Measurements from ENCODE around the gene CSTF1. TPM values are rescaled to one million over a fixed set of nuclear protein-coding genes. Genes with fewer than 3 reads are reported as not detected.

The CSTF1 gene
- total RNA-seq = 15.3 TPM
- long read RNA-seq, full-length matches to known transcripts = 6 of 15 reads
- long read RNA-seq, partial matches to known transcripts = 0 of 15 reads
- long read RNA-seq, other reads (novel, unspliced or antisense) = 9 of 15 reads

GRCh38 chr20:56392132-56392880 is at the start of gene CSTF1, which contains the start of gene AURKA:
Gene CSTF1, plus strand, starts transcription at chr20:56392645. Its CDS starts 2,908 bp downstream, at chr20:56395553.
Gene AURKA, minus strand, starts transcription at chr20:56392215. Its CDS starts 4,018 bp downstream, at chr20:56388197.
- intact Hi-C loops (cut with DNase I) = loop anchor here (1.0 kb wide), 1 partner anchor 76 kb away; the partner anchor contains the start of gene RTF2
- DNase-seq (ENCODE audit: low spot score) = peak; percentile 100

- intact Hi-C loops (cut with DNase I) = loop anchor here (5.0 kb wide), 2 partner anchors 95 to 140 kb away; partner anchors contain the start of gene MC3R
- DNase-seq (ENCODE audit: low spot score) = no peak
Observed at GRCh38 chr20:56342783-56343182, 49.7 kb upstream of the CSTF1 start.

GRCh38 chr20:56343861-56344381 is 48.5 kb upstream of the CSTF1 start:
- intact Hi-C loops (cut with DNase I) = loop anchor here (5.0 kb wide), 2 partner anchors 97 to 142 kb away; partner anchors contain the start of gene MC3R
- DNase-seq (ENCODE audit: low spot score) = no peak

- intact Hi-C loops (cut with DNase I) = no loop called here
- no peak for DNase-seq (ENCODE audit: low spot score)
Observed at GRCh38 chr20:56345911-56346310, 46.5 kb upstream of the CSTF1 start.

GRCh38 chr20:56347628-56348304 is 44.7 kb upstream of the CSTF1 start:
- DNase-seq (ENCODE audit: low spot score) = no peak
- intact Hi-C loops (cut with DNase I) = no loop called here

GRCh38 chr20:56348305-56348693 is 44.1 kb upstream of the CSTF1 start:
- intact Hi-C loops (cut with DNase I) = no loop called here
- DNase-seq (ENCODE audit: low spot score) = no peak

DNA sequence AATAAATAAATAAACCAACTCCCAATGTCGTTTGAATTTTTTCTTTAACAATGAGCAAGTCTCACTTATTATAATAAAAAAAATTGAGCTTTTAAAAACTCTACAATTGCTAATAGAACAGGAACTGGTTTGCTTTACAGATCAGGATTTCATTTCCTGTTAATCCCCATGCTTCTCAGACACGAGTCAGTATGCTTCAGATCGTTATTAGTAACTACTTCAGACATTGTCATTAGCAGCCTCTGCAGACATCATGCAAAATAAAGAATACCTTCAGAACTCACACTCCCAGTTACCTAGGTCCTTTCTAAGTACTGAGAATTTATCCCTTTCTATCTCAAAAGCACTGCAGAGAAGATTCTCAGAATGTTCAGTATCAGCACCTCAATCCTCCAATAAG is 43.7 kb upstream of the CSTF1 start:
- intact Hi-C loops (cut with DNase I) = no loop called here
- DNase-seq (ENCODE audit: low spot score) = no peak

- intact Hi-C loops (cut with DNase I) = no loop called here
- no peak for DNase-seq (ENCODE audit: low spot score)
Observed at GRCh38 chr20:56350842-56351241, 41.6 kb upstream of the CSTF1 start.

DNA sequence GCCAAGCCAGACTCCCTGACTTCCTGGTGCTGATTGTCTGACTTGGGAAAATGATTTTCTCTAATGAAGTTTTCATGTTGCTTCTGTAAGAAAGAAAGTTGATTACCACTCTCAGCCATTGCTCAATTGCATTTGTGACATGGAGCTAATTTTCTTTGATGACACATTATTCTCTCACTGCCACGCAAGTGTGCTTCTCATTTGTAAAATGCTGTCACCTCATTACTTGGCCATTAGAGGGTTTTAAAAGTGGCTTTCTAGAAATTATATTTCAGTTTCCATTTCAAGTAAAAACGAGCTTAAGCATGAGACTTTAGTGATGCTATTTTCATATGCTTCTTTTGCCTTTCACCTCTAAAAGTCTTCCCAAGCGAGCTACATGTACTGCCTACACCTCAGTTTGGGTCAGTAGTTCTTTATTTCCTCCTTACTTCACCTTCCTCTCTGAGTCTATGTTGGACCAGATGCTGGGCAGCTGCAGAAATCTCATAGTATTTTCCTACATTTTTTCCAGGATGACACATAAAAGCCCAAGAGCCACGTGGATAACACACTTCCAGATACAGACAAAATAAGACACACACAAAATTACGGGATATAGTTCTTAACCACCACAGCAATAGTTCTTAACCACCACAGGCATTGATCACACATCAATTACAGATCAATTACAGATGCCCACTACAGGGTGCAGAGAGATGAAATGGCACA is 39.9 kb upstream of the CSTF1 start:
- no peak for DNase-seq (ENCODE audit: low spot score)
- intact Hi-C loops (cut with DNase I) = no loop called here

- intact Hi-C loops (cut with DNase I) = no loop called here
Observed at GRCh38 chr20:56353356-56353755, 39.1 kb upstream of the CSTF1 start.

DNA sequence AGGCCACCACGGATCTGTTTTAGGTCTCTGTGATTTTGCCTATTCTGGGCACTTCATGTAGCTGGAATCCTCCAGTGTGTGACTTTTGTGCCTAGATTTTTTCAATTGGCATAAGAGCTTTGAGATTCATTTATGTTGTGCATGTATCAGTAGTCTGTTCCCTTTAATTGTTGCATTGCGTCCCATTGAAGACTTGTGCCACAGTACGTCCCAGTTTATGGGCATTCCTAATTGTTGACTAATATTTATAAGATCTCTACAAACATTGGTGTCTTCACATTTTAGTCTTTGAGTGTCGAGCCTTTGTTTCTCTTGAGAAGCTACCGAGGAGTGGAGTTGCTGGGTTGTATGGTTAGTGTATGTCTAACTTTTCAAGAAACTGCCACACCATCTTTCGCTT is 34.4 kb upstream of the CSTF1 start:
- intact Hi-C loops (cut with DNase I) = no loop called here
- DNase-seq (ENCODE audit: low spot score) = no peak

More at GRCh38 chr20:56353356-56353755, 39.1 kb upstream of the CSTF1 start:
- no peak for DNase-seq (ENCODE audit: low spot score)

- intact Hi-C loops (cut with DNase I) = no loop called here
- DNase-seq (ENCODE audit: low spot score) = peak; percentile 92
Observed at GRCh38 chr20:56358600-56359211, 33.7 kb upstream of the CSTF1 start, which contains the start of gene FAM210B. Gene FAM210B, plus strand, starts transcription at chr20:56358974. Its CDS starts 32 bp downstream, at chr20:56359006.

DNA sequence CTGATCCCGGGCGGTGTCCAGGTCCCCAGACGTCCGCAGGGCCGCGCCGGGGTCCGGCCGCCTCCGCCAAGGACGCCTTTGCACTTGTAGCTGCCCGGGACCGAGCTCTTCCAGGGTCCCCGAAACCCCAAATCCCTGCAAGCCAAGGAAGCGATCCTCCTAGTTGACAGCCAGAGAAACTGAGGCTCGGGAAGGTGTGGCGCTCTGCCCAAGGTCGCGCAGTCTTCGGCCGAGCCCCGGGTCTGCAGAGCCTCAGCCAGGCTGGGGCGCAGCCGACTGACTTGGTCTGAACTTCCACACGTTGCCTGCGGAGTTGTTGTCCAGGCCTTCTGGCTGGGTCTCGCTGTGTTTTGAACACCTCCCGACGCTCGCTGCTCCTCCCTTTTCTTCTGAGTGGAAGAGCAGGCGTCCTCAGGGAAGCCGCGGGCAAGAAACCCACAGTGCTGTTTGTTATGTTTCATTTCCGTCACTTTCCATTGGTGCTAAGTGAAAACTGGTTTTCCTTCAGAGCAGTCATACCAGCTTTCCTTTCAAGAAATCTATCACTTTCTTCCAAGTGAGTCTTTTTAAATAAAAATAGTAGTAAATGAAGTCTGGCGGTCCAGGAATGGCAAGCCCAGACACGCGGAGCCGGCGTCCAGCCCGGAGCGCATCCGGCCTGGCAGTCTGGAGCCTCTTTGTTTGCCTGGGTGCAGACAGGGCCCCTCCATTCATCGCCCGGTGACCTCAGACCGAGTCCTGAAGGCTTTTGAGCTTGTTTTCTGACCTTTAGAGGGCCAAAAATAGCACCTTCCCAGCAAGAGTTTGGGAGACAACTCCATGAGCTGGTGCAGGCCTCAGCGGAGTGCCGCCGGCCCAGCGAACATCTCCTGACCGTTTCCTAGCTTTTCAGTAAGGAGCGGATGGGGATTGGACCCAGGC is 33.0 kb upstream of the CSTF1 start:
- DNase-seq (ENCODE audit: low spot score) = peak; percentile 79
- intact Hi-C loops (cut with DNase I) = no loop called here

DNA sequence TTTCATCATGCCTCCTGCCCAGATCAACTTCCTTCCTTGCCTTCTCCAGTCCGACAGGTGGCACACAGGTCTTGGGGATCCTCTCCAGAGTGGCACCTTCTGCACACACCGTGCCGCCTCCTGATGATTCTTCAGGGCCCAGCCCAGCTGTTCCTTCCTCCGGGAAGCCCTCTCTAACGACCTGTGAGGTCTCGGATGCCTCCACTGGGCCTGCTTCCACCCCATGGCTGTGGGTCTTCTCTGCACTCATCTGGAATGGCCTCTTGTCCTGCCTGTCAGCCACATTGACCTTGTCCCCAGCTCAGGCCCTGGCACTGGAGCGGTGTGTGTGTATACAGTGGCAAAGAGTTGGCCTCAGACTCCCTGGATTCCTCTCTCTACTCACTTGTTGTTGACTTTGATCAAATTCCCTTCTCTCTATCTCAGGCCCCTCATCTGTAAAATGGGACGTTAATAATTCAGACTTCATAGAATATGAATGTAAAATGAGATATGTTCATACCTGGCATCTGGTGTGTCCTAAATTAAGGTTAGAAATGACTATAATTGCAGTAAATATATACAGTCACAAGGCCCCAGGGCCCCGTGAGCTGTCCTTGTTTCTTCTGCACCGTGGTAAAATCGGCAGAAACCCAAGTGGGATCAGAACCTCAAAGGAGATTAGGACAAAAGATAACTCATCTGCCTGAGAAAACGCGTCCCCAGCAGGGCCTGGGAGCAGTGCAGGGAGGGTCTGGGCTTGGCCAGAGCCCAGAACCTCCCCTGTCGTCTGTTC is 32.1 kb upstream of the CSTF1 start:
- intact Hi-C loops (cut with DNase I) = no loop called here
- DNase-seq (ENCODE audit: low spot score) = no peak

DNA sequence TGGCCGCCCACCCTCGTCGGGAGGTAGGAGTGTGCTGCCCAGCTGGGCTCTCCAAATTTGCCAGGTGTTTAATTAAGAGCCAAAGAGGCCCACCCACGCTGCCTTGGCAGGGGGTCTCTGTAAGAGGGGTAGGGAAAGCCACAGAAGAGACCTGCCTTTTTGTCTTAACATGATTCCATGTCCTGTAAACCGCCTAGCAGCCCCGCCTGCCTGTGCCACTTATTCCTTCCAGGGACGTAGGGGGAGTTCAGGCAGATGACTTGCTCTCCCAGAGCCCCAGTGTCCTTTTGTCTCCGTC is 31.6 kb upstream of the CSTF1 start:
- DNase-seq (ENCODE audit: low spot score) = no peak
- intact Hi-C loops (cut with DNase I) = no loop called here

DNA sequence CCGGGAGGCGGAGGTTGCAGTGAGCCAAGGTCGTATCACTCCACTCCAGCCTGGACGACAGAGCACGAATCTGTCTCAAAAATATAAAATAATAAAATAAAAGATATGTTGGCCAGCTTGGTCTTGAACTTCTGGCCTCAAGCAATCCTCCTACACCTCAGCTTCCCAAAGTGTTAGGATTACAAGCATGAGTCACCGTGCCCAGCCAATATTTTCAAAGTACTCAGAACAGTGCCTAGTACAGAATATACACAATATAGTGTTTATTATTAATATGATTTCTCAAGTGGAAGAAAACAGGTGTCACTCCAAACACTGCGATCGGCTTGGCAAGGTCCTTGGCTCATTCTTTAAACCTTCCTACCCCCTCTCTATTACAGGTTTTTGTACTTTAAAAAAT is 30.5 kb upstream of the CSTF1 start:
- DNase-seq (ENCODE audit: low spot score) = no peak
- intact Hi-C loops (cut with DNase I) = no loop called here

DNA sequence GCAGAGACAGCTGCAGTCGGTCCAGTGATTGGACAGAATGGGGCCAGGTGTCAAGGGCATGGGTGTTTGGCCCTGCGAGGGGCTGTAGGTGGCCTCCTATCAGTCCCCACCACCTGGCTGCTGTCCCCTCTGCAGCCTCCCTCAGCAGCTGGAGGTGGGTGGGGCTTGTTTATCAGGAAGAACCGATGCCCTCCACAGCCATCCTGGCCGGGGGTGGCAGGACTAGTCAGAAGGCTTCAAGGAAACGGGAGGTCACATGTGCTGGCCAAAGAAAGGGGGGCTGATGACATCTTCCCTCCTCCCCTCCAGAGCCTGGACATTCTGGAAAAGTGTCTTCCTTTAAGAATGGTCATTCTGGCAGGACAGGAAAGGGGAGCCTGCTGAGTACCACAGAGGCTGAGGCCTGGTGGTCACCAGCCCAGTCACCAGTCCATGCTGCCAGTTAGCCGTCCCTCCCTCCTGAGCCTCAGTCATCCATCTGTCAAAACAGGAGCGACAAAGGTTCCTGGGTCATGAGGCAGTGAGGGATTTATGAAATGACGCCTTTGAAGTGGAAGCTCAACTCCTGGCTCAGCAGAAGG is 29.5 kb upstream of the CSTF1 start:
- intact Hi-C loops (cut with DNase I) = no loop called here
- no peak for DNase-seq (ENCODE audit: low spot score)

Measured in cardiac septum (tissue), 1 donor.